GM19240 (cell line): Measurements from ENCODE around the gene OVCH1.
"Not testable (repeated sequence)": the region's sequence is repeated elsewhere in the genome, so short reads cannot be mapped to it uniquely, and the experiment has no call there.

Experiments
- DNase-seq: peaks from one replicate; pipeline ENCODE4 v3.0.0; 2011; ENCODE audit warnings: low spot score; ENCODE audit not compliant: insufficient read length

The OVCH1 gene

GRCh38 chr12:29405561-29405960 is 91.9 kb downstream of the OVCH1 start:
- no peak for DNase-seq

GRCh38 chr12:29403991-29404390 is 93.5 kb downstream of the OVCH1 start:
- DNase-seq = no peak

GRCh38 chr12:29402437-29402836 is 95.0 kb downstream of the OVCH1 start:
- DNase-seq = no peak

- no peak for DNase-seq
Measured at GRCh38 chr12:29398495-29398894, 99.0 kb downstream of the OVCH1 start.

- no peak for DNase-seq
Measured at GRCh38 chr12:29396774-29397173, 100.7 kb downstream of the OVCH1 start.

GRCh38 chr12:29395356-29395755 is 102.1 kb downstream of the OVCH1 start:
- no peak for DNase-seq

GRCh38 chr12:29390419-29390818 is 107.1 kb downstream of the OVCH1 start:
- DNase-seq = not testable (repeated sequence)

- no peak for DNase-seq
Measured at GRCh38 chr12:29389295-29389919, 108.1 kb downstream of the OVCH1 start.

GRCh38 chr12:29386084-29386680 is 111.3 kb downstream of the OVCH1 start:
- DNase-seq = not testable (repeated sequence)

- not testable (repeated sequence) for DNase-seq
Measured at GRCh38 chr12:29385194-29385593, 112.3 kb downstream of the OVCH1 start.

- no peak for DNase-seq
Measured at GRCh38 chr12:29382251-29382650, 115.2 kb downstream of the OVCH1 start.

- DNase-seq = peak; percentile 81
Measured at GRCh38 chr12:29380536-29381523, 116.7 kb downstream of the OVCH1 start, which contains the start of gene ERGIC2. TSS of gene ERGIC2 (minus strand) at chr12:29381172. CDS start at chr12:29371633, 9,539 bp downstream.
